A549 (cell line): ENCODE results near the gene MARCKSL1.
"Not testable (repeated sequence)": the region's sequence is repeated elsewhere in the genome, so short reads cannot be mapped to it uniquely, and the experiment has no call there.

Source experiments
- CBX8 ChIP-seq: fragments of 200-600 bp; sonication (generic); IDR thresholded peaks from 2 replicates; pipeline ENCODE4 v1.6.1; 2016
- CEBPB ChIP-seq, 2 experiments: fragments of >200 bp in 1 of 2; sonication (Bioruptor Twin) in 1 of 2; formaldehyde crosslinking in 1 of 2; IDR thresholded peaks; 2 replicates each; pipeline ENCODE4 v1.6.1; 2012 to 2016
- EP300 ChIP-seq, 2 experiments: fragments of >200 bp; sonication (Bioruptor Twin); formaldehyde crosslinking; IDR thresholded peaks; 2 replicates in 1 of 2; 3 replicates in 1 of 2; pipeline ENCODE4 v1.6.1; 2016 to 2017
- JUN ChIP-seq, 2 experiments: fragments of >200 bp; sonication (Bioruptor Twin); formaldehyde crosslinking; IDR thresholded peaks; 2 replicates in 1 of 2; 3 replicates in 1 of 2; pipeline ENCODE4 v1.6.1; 2016 to 2017
- NPAS2 ChIP-seq: fragments of 250-450 bp; sonication (Bioruptor Pico); IDR thresholded peaks from 2 replicates; pipeline ENCODE4 v1.8.0; 2022; ENCODE audit warnings: mild to moderate bottlenecking, moderate library complexity, borderline replicate concordance
- NR3C1 ChIP-seq: fragments of >200 bp; sonication (Bioruptor Twin); formaldehyde crosslinking; IDR thresholded peaks from 3 replicates; pipeline ENCODE4 v1.6.1; 2017
- POLR2A ChIP-seq: IDR thresholded peaks from 2 replicates; pipeline ENCODE4 v1.6.1; 2012; ENCODE audit warnings: mild to moderate bottlenecking, low read length
- RAD21 ChIP-seq, 2 experiments: fragments of >200 bp in 1 of 2; sonication (Bioruptor Twin) in 1 of 2; formaldehyde crosslinking in 1 of 2; IDR thresholded peaks in 1 of 2; conservative IDR thresholded peaks in 1 of 2; 2 replicates in 1 of 2; 3 replicates in 1 of 2; pipeline ENCODE4 v1.6.1; 2012 to 2018; ENCODE audit warnings: inconsistent platforms in 1 of 2
- REST ChIP-seq: fragments of 200-600 bp; sonication (generic); IDR thresholded peaks from 2 replicates; pipeline ENCODE4 v1.6.1; 2016; ENCODE audit warnings: antibody characterized with exemption, mild to moderate bottlenecking, moderate library complexity
- RNF2 ChIP-seq: fragments of 200-600 bp; sonication (generic); IDR thresholded peaks from 2 replicates; pipeline ENCODE4 v1.6.1; 2016; ENCODE audit warnings: low read depth, mild to moderate bottlenecking, antibody characterized with exemption, moderate library complexity, borderline replicate concordance
- SMC3 ChIP-seq: fragments of >200 bp; sonication (Bioruptor Twin); formaldehyde crosslinking; IDR thresholded peaks from 3 replicates; pipeline ENCODE4 v1.6.1; 2018; ENCODE audit warnings: inconsistent platforms
- SREBF2 ChIP-seq: fragments of 450-650 bp; IDR thresholded peaks from 2 replicates; pipeline ENCODE4 v1.6.1; 2014; ENCODE audit warnings: mild to moderate bottlenecking, moderate library complexity
- TF ChIP-seq, protein P1 (sequence below): fragments of >200 bp; sonication (Bioruptor Twin); formaldehyde crosslinking; IDR thresholded peaks from 3 replicates; pipeline ENCODE4 v1.5.1; 2016
- TF ChIP-seq, protein P2 (sequence below): IDR thresholded peaks from 2 replicates; pipeline ENCODE4 v1.6.1; 2012

GRCh38 chr1:32355778-32356177 is 19.7 kb upstream of the MARCKSL1 start:
- TF ChIP-seq, protein P1, sequence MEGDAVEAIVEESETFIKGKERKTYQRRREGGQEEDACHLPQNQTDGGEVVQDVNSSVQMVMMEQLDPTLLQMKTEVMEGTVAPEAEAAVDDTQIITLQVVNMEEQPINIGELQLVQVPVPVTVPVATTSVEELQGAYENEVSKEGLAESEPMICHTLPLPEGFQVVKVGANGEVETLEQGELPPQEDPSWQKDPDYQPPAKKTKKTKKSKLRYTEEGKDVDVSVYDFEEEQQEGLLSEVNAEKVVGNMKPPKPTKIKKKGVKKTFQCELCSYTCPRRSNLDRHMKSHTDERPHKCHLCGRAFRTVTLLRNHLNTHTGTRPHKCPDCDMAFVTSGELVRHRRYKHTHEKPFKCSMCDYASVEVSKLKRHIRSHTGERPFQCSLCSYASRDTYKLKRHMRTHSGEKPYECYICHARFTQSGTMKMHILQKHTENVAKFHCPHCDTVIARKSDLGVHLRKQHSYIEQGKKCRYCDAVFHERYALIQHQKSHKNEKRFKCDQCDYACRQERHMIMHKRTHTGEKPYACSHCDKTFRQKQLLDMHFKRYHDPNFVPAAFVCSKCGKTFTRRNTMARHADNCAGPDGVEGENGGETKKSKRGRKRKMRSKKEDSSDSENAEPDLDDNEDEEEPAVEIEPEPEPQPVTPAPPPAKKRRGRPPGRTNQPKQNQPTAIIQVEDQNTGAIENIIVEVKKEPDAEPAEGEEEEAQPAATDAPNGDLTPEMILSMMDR = not testable (repeated sequence)
- not testable (repeated sequence) for TF ChIP-seq NPAS2; CBX8; RNF2; RAD21 (conservative IDR thresholded peaks at IDR 0.05 in 1 of 2, IDR thresholded peaks at IDR 0.05 in 1 of 2); NR3C1; EP300 (IDR thresholded peaks at IDR 0.05); REST; SMC3; POLR2A; CEBPB (IDR thresholded peaks at IDR 0.05); SREBF2; JUN (IDR thresholded peaks at IDR 0.05)
- TF ChIP-seq, protein P2, sequence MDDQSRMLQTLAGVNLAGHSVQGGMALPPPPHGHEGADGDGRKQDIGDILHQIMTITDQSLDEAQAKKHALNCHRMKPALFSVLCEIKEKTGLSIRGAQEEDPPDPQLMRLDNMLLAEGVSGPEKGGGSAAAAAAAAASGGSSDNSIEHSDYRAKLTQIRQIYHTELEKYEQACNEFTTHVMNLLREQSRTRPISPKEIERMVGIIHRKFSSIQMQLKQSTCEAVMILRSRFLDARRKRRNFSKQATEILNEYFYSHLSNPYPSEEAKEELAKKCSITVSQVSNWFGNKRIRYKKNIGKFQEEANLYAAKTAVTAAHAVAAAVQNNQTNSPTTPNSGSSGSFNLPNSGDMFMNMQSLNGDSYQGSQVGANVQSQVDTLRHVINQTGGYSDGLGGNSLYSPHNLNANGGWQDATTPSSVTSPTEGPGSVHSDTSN = not testable (repeated sequence)
